Activated naive CD8-positive, alpha-beta T cell treated with anti-CD3 and anti-CD28 coated beads, Interleukin-2, amount 50 U/mL, for 16 hours (primary cell): Measurements from ENCODE around the gene L1TD1.
"Not testable (repeated sequence)": the region's sequence is repeated elsewhere in the genome, so short reads cannot be mapped to it uniquely, and the experiment has no call there.

Experiments used
- DNase-seq: peaks from one replicate; pipeline ENCODE4 v3.0.0-alpha.2; 2020; ENCODE audit warnings: low read depth, low spot score

The L1TD1 gene

GRCh38 chr1:62198069-62198780 is 3.6 kb downstream of the L1TD1 start:
- no peak for DNase-seq

GRCh38 chr1:62198781-62199125 is 4.1 kb downstream of the L1TD1 start:
- no peak for DNase-seq

- no peak for DNase-seq
Observed at GRCh38 chr1:62207187-62207586, 12.5 kb downstream of the L1TD1 start.

GRCh38 chr1:62208087-62208486 is 13.4 kb downstream of the L1TD1 start:
- DNase-seq: no peak

- DNase-seq: no peak
Observed at GRCh38 chr1:62208970-62209369, 14.3 kb downstream of the L1TD1 start.

- no peak for DNase-seq
Observed at GRCh38 chr1:62209931-62210595, 15.4 kb downstream of the L1TD1 start.

- DNase-seq: no peak
Observed at GRCh38 chr1:62210960-62211359, 16.3 kb downstream of the L1TD1 start.

GRCh38 chr1:62212411-62212810 is 17.8 kb downstream of the L1TD1 start:
- no peak for DNase-seq

- no peak for DNase-seq
Observed at GRCh38 chr1:62213075-62213914, 18.6 kb downstream of the L1TD1 start.

GRCh38 chr1:62218604-62219003 is 24.0 kb downstream of the L1TD1 start:
- no peak for DNase-seq

GRCh38 chr1:62220456-62220855 is 25.8 kb downstream of the L1TD1 start:
- DNase-seq: not testable (repeated sequence)

- DNase-seq: no peak
Observed at GRCh38 chr1:62221171-62221570, 26.5 kb downstream of the L1TD1 start.

- DNase-seq: no peak
Observed at GRCh38 chr1:62222321-62222720, 27.7 kb downstream of the L1TD1 start.

- DNase-seq: no peak
Observed at GRCh38 chr1:62224182-62224581, 29.5 kb downstream of the L1TD1 start.

- no peak for DNase-seq
Observed at GRCh38 chr1:62227496-62227895, 32.8 kb downstream of the L1TD1 start.

- no peak for DNase-seq
Observed at GRCh38 chr1:62228136-62228882, 33.7 kb downstream of the L1TD1 start.

- DNase-seq: no peak
Observed at GRCh38 chr1:62228883-62229187, 34.2 kb downstream of the L1TD1 start.

- DNase-seq: no peak
Observed at GRCh38 chr1:62229468-62229867, 34.8 kb downstream of the L1TD1 start.

GRCh38 chr1:62229932-62230331 is 35.3 kb downstream of the L1TD1 start:
- no peak for DNase-seq

GRCh38 chr1:62230718-62231117 is 36.1 kb downstream of the L1TD1 start:
- DNase-seq: no peak

GRCh38 chr1:62232871-62233278 is 38.2 kb downstream of the L1TD1 start:
- DNase-seq: no peak

- no peak for DNase-seq
Observed at GRCh38 chr1:62233926-62234450, 39.3 kb downstream of the L1TD1 start.
